WTC11 (cell line): ENCODE data around the gene TM9SF4. TPM values are rescaled to one million over a fixed set of nuclear protein-coding genes. Genes with fewer than 3 reads are reported as not detected.

Experiments used
- CREM ChIP-seq: sonication (generic); formaldehyde crosslinking; IDR thresholded peaks from 2 replicates; pipeline ENCODE4 v1.8.1; 2022; ENCODE audit warnings: mild to moderate bottlenecking, missing genetic modification reagents, moderate library complexity
- ETV6 ChIP-seq: sonication (generic); formaldehyde crosslinking; IDR thresholded peaks from 2 replicates; pipeline ENCODE4 v1.8.1; 2022; ENCODE audit warnings: mild to moderate bottlenecking, missing genetic modification reagents
- FOXP1 ChIP-seq: sonication (generic); formaldehyde crosslinking; IDR thresholded peaks from 2 replicates; pipeline ENCODE4 v1.8.0; 2022; ENCODE audit warnings: missing genetic modification reagents, mild to moderate bottlenecking, moderate library complexity, borderline replicate concordance
- FOXP4 ChIP-seq: sonication (generic); formaldehyde crosslinking; IDR thresholded peaks from 2 replicates; pipeline ENCODE4 v1.8.0; 2022; ENCODE audit warnings: mild to moderate bottlenecking, missing genetic modification reagents
- IRF1 ChIP-seq: sonication (generic); formaldehyde crosslinking; IDR thresholded peaks from 2 replicates; pipeline ENCODE4 v1.8.0; 2023; ENCODE audit warnings: missing genetic modification reagents
- JAZF1 ChIP-seq: fragments of 250-450 bp; sonication (Bioruptor Pico); IDR thresholded peaks from 2 replicates; pipeline ENCODE4 v1.9.0; 2021; ENCODE audit warnings: moderate library complexity, mild to moderate bottlenecking, inconsistent platforms
- KAT7 ChIP-seq: sonication (generic); formaldehyde crosslinking; IDR thresholded peaks from 2 replicates; pipeline ENCODE4 v1.8.1; 2023; ENCODE audit warnings: missing genetic modification reagents, mild to moderate bottlenecking, borderline replicate concordance
- NFATC4 ChIP-seq: fragments of 250-450 bp; sonication (Bioruptor Pico); IDR thresholded peaks from 2 replicates; pipeline ENCODE4 v1.9.0; 2021; ENCODE audit warnings: mild to moderate bottlenecking
- RELA ChIP-seq: sonication (generic); formaldehyde crosslinking; IDR thresholded peaks from 2 replicates; pipeline ENCODE4 v1.8.1; 2022; ENCODE audit warnings: missing genetic modification reagents, mild to moderate bottlenecking, borderline replicate concordance
- SMAD3 ChIP-seq: sonication (generic); formaldehyde crosslinking; IDR thresholded peaks from 2 replicates; pipeline ENCODE4 v1.8.0; 2022; ENCODE audit warnings: missing genetic modification reagents, mild to moderate bottlenecking, borderline replicate concordance
- SP1 ChIP-seq: sonication (generic); formaldehyde crosslinking; conservative IDR thresholded peaks from 2 replicates; pipeline ENCODE4 v1.8.1; 2022; ENCODE audit warnings: missing genetic modification reagents
- ZBTB21 ChIP-seq: sonication (generic); formaldehyde crosslinking; IDR thresholded peaks from 2 replicates; pipeline ENCODE4 v1.8.1; 2023; ENCODE audit warnings: mild to moderate bottlenecking, missing genetic modification reagents, borderline replicate concordance
- ZNF232 ChIP-seq: sonication (generic); formaldehyde crosslinking; IDR thresholded peaks from 2 replicates; pipeline ENCODE4 v1.8.0; 2022; ENCODE audit warnings: mild to moderate bottlenecking, missing genetic modification reagents
- ZNF263 ChIP-seq: sonication (generic); formaldehyde crosslinking; IDR thresholded peaks from 2 replicates; pipeline ENCODE4 v1.8.1; 2022; ENCODE audit warnings: low read depth, mild to moderate bottlenecking, moderate library complexity, missing genetic modification reagents
- ZNF317 ChIP-seq: sonication (generic); formaldehyde crosslinking; IDR thresholded peaks from 2 replicates; pipeline ENCODE4 v1.8.1; 2023; ENCODE audit warnings: low read depth, mild to moderate bottlenecking, moderate library complexity, missing genetic modification reagents, borderline replicate concordance
- ZNF671 ChIP-seq: fragments of 250-450 bp; sonication (Bioruptor Pico); IDR thresholded peaks from 2 replicates; pipeline ENCODE4 v1.8.0; 2021; ENCODE audit warnings: mild to moderate bottlenecking
- total RNA-seq: library from RNA; stranded (reverse); gene quantifications from 3 replicates; pipeline ENCODE4 v1.2.3, GENCODE V29; 2021
- TF ChIP-seq, protein P1 (sequence below): sonication (generic); formaldehyde crosslinking; IDR thresholded peaks from 2 replicates; pipeline ENCODE4 v1.8.1; 2023; ENCODE audit warnings: mild to moderate bottlenecking, missing genetic modification reagents
- TF ChIP-seq, protein P2 (sequence below): sonication (generic); formaldehyde crosslinking; conservative IDR thresholded peaks from 2 replicates; pipeline ENCODE4 v1.8.1; 2023; ENCODE audit warnings: mild to moderate bottlenecking, low read depth, missing genetic modification reagents, moderate library complexity
- TF ChIP-seq, protein P3 (sequence below): fragments of 250-450 bp; sonication (Bioruptor Pico); IDR thresholded peaks from 2 replicates; pipeline ENCODE4 v1.9.0; 2021; ENCODE audit warnings: mild to moderate bottlenecking, borderline replicate concordance
- TF ChIP-seq, protein P4 (sequence below): sonication (generic); formaldehyde crosslinking; IDR thresholded peaks from 2 replicates; pipeline ENCODE4 v1.8.1; 2022; ENCODE audit warnings: low read depth, missing genetic modification reagents, borderline replicate concordance
- TF ChIP-seq, protein P5 (sequence below): fragments of 250-450 bp; sonication (Bioruptor Pico); IDR thresholded peaks from 2 replicates; pipeline ENCODE4 v1.9.0; 2021; ENCODE audit warnings: mild to moderate bottlenecking

The TM9SF4 gene
- total RNA-seq, 1 experiment from 2014 or later: 44.8 TPM

- TF ChIP-seq, protein P1, sequence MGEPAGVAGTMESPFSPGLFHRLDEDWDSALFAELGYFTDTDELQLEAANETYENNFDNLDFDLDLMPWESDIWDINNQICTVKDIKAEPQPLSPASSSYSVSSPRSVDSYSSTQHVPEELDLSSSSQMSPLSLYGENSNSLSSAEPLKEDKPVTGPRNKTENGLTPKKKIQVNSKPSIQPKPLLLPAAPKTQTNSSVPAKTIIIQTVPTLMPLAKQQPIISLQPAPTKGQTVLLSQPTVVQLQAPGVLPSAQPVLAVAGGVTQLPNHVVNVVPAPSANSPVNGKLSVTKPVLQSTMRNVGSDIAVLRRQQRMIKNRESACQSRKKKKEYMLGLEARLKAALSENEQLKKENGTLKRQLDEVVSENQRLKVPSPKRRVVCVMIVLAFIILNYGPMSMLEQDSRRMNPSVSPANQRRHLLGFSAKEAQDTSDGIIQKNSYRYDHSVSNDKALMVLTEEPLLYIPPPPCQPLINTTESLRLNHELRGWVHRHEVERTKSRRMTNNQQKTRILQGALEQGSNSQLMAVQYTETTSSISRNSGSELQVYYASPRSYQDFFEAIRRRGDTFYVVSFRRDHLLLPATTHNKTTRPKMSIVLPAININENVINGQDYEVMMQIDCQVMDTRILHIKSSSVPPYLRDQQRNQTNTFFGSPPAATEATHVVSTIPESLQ (CRISPR knock-in tag): no peak
- TF ChIP-seq ZBTB21 (CRISPR knock-in tag) (no peak), ZNF317 (CRISPR knock-in tag) (no peak), JAZF1 (CRISPR knock-in tag) (no peak), ETV6 (CRISPR knock-in tag) (0 out of 2 replicates have a peak, but pooled peaks have one; percentile 47), IRF1 (CRISPR knock-in tag) (no peak), KAT7 (CRISPR knock-in tag) (peak; percentile 45; the same call in 1 of the 2 replicates), SP1 (CRISPR knock-in tag) (peak; percentile 45), FOXP4 (CRISPR knock-in tag) (peak; percentile 50; the same call in 1 of the 2 replicates), SMAD3 (CRISPR knock-in tag) (no peak), ZNF232 (CRISPR knock-in tag) (0 out of 2 replicates have a peak, but pooled peaks have one; percentile 63), ZNF263 (CRISPR knock-in tag) (peak; percentile 67; the same call in 1 of the 2 replicates), CREM (peak; percentile 96), NFATC4 (no peak), RELA (CRISPR knock-in tag) (no peak), FOXP1 (no peak; the same call in 1 of the 2 replicates), ZNF671 (CRISPR knock-in tag) (no peak)
- TF ChIP-seq, protein P2, sequence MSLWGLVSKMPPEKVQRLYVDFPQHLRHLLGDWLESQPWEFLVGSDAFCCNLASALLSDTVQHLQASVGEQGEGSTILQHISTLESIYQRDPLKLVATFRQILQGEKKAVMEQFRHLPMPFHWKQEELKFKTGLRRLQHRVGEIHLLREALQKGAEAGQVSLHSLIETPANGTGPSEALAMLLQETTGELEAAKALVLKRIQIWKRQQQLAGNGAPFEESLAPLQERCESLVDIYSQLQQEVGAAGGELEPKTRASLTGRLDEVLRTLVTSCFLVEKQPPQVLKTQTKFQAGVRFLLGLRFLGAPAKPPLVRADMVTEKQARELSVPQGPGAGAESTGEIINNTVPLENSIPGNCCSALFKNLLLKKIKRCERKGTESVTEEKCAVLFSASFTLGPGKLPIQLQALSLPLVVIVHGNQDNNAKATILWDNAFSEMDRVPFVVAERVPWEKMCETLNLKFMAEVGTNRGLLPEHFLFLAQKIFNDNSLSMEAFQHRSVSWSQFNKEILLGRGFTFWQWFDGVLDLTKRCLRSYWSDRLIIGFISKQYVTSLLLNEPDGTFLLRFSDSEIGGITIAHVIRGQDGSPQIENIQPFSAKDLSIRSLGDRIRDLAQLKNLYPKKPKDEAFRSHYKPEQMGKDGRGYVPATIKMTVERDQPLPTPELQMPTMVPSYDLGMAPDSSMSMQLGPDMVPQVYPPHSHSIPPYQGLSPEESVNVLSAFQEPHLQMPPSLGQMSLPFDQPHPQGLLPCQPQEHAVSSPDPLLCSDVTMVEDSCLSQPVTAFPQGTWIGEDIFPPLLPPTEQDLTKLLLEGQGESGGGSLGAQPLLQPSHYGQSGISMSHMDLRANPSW: no peak
- TF ChIP-seq, protein P3, sequence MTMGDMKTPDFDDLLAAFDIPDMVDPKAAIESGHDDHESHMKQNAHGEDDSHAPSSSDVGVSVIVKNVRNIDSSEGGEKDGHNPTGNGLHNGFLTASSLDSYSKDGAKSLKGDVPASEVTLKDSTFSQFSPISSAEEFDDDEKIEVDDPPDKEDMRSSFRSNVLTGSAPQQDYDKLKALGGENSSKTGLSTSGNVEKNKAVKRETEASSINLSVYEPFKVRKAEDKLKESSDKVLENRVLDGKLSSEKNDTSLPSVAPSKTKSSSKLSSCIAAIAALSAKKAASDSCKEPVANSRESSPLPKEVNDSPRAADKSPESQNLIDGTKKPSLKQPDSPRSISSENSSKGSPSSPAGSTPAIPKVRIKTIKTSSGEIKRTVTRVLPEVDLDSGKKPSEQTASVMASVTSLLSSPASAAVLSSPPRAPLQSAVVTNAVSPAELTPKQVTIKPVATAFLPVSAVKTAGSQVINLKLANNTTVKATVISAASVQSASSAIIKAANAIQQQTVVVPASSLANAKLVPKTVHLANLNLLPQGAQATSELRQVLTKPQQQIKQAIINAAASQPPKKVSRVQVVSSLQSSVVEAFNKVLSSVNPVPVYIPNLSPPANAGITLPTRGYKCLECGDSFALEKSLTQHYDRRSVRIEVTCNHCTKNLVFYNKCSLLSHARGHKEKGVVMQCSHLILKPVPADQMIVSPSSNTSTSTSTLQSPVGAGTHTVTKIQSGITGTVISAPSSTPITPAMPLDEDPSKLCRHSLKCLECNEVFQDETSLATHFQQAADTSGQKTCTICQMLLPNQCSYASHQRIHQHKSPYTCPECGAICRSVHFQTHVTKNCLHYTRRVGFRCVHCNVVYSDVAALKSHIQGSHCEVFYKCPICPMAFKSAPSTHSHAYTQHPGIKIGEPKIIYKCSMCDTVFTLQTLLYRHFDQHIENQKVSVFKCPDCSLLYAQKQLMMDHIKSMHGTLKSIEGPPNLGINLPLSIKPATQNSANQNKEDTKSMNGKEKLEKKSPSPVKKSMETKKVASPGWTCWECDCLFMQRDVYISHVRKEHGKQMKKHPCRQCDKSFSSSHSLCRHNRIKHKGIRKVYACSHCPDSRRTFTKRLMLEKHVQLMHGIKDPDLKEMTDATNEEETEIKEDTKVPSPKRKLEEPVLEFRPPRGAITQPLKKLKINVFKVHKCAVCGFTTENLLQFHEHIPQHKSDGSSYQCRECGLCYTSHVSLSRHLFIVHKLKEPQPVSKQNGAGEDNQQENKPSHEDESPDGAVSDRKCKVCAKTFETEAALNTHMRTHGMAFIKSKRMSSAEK (CRISPR knock-in tag): 0 out of 2 replicates have a peak, but pooled peaks have one; percentile 8
- TF ChIP-seq, protein P4, sequence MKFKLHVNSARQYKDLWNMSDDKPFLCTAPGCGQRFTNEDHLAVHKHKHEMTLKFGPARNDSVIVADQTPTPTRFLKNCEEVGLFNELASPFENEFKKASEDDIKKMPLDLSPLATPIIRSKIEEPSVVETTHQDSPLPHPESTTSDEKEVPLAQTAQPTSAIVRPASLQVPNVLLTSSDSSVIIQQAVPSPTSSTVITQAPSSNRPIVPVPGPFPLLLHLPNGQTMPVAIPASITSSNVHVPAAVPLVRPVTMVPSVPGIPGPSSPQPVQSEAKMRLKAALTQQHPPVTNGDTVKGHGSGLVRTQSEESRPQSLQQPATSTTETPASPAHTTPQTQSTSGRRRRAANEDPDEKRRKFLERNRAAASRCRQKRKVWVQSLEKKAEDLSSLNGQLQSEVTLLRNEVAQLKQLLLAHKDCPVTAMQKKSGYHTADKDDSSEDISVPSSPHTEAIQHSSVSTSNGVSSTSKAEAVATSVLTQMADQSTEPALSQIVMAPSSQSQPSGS (CRISPR knock-in tag): no peak
- TF ChIP-seq, protein P5, sequence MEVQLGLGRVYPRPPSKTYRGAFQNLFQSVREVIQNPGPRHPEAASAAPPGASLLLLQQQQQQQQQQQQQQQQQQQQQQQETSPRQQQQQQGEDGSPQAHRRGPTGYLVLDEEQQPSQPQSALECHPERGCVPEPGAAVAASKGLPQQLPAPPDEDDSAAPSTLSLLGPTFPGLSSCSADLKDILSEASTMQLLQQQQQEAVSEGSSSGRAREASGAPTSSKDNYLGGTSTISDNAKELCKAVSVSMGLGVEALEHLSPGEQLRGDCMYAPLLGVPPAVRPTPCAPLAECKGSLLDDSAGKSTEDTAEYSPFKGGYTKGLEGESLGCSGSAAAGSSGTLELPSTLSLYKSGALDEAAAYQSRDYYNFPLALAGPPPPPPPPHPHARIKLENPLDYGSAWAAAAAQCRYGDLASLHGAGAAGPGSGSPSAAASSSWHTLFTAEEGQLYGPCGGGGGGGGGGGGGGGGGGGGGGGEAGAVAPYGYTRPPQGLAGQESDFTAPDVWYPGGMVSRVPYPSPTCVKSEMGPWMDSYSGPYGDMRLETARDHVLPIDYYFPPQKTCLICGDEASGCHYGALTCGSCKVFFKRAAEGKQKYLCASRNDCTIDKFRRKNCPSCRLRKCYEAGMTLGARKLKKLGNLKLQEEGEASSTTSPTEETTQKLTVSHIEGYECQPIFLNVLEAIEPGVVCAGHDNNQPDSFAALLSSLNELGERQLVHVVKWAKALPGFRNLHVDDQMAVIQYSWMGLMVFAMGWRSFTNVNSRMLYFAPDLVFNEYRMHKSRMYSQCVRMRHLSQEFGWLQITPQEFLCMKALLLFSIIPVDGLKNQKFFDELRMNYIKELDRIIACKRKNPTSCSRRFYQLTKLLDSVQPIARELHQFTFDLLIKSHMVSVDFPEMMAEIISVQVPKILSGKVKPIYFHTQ (CRISPR knock-in tag): no peak
Observed at GRCh38 chr20:32109392-32110172, at the start of gene TM9SF4 (continued).
